GM19023 (cell line): ENCODE measurements around the gene MAN1A2.
A peak's percentile ranks its signal among the peaks of the same experiment; 100 is the strongest.

Experiments used
- ATAC-seq: cut with Tn5 transposase; IDR thresholded peaks from one replicate; pipeline ENCODE4 v1.9.1; 2021; ENCODE audit warnings: mild to moderate bottlenecking, moderate library complexity; ENCODE audit not compliant: unreplicated experiment

Gene MAN1A2

GRCh38 chr1:117359561-117360289, 7.5 kb upstream of the MAN1A2 start:
- no peak for ATAC-seq

GRCh38 chr1:117362986-117363385, 4.3 kb upstream of the MAN1A2 start:
- ATAC-seq = no peak

GRCh38 chr1:117363571-117364048, 3.6 kb upstream of the MAN1A2 start:
- no peak for ATAC-seq

- no peak for ATAC-seq
These were observed 3.0 kb upstream of the MAN1A2 start for GRCh38 chr1:117364240-117364639.

- no peak for ATAC-seq
These were observed 1.7 kb upstream of the MAN1A2 start for GRCh38 chr1:117365350-117366176.

- peak; percentile 50 for ATAC-seq
These were observed 838 bp upstream of the MAN1A2 start for GRCh38 chr1:117366177-117367045.

GRCh38 chr1:117368116-117369108, 1.2 kb downstream of the MAN1A2 start:
- no peak for ATAC-seq

- ATAC-seq = no peak
These were observed 2.8 kb downstream of the MAN1A2 start for GRCh38 chr1:117370071-117370470.

- ATAC-seq = no peak
These were observed 3.3 kb downstream of the MAN1A2 start for GRCh38 chr1:117370509-117370908.

GRCh38 chr1:117371441-117372151, 4.3 kb downstream of the MAN1A2 start:
- no peak for ATAC-seq

GRCh38 chr1:117372863-117373412, 5.7 kb downstream of the MAN1A2 start:
- ATAC-seq = no peak

GRCh38 chr1:117373932-117374331, 6.7 kb downstream of the MAN1A2 start:
- no peak for ATAC-seq

GRCh38 chr1:117375327-117375726, 8.1 kb downstream of the MAN1A2 start:
- no peak for ATAC-seq

- no peak for ATAC-seq
These were observed 19.9 kb downstream of the MAN1A2 start for GRCh38 chr1:117387060-117387633.

GRCh38 chr1:117388328-117388727, 21.1 kb downstream of the MAN1A2 start:
- no peak for ATAC-seq

- ATAC-seq = no peak
These were observed 22.0 kb downstream of the MAN1A2 start for GRCh38 chr1:117389284-117389683.

- no peak for ATAC-seq
These were observed 22.5 kb downstream of the MAN1A2 start for GRCh38 chr1:117389779-117390178.

- no peak for ATAC-seq
These were observed 25.5 kb downstream of the MAN1A2 start for GRCh38 chr1:117392771-117393170.

GRCh38 chr1:117396074-117396473, 28.8 kb downstream of the MAN1A2 start:
- no peak for ATAC-seq
